AG04450 (cell line): ENCODE measurements around the gene TNFRSF13B. TPM values are rescaled to one million over a fixed set of nuclear protein-coding genes. Genes with fewer than 3 reads are reported as not detected.
"Not testable (repeated sequence)": the region's sequence is repeated elsewhere in the genome, so short reads cannot be mapped to it uniquely, and the experiment has no call there.

Experiments
- CTCF ChIA-PET: fragments of 300-600, 350-600 bp; formaldehyde crosslinking; extraction: SDS; loops from one replicate; lab custom pipeline; 2022; ENCODE audit warnings: antibody characterized with exemption, inconsistent platforms; lab: Charles Lee
- POLR2A ChIA-PET: fragments of 350-600 bp; formaldehyde crosslinking; extraction: SDS; loops from one replicate; lab custom pipeline; 2021; ENCODE audit warnings: antibody characterized with exemption, inconsistent platforms; lab: Yijun Ruan, JAX
- DNase-seq: peaks from one replicate; pipeline ENCODE4 v3.0.0-alpha.2; 2011; ENCODE audit warnings: low read depth, low spot score
- H3K27ac ChIP-seq: one replicate; pipeline ENCODE4 v1.5.1; 2012; ENCODE audit warnings: low read depth, low read length, control low read depth
- H3K27me3 ChIP-seq: one replicate; pipeline ENCODE4 v1.6.0; 2012; ENCODE audit warnings: low read length; ENCODE audit not compliant: control insufficient read depth, insufficient read depth
- H3K4me3 ChIP-seq: 2 replicates; pipeline ENCODE4 v1.5.1; 2011; ENCODE audit warnings: mild to moderate bottlenecking, low read depth, low read length, control low read depth
- H3K9me3 ChIP-seq: 2 replicates; pipeline ENCODE4 v1.5.1; 2012; ENCODE audit warnings: low read length; ENCODE audit not compliant: control insufficient read depth, insufficient read depth
- CTCF ChIP-seq: IDR thresholded peaks from 2 replicates; pipeline ENCODE4 v1.5.1; 2011; ENCODE audit warnings: low read depth, low read length, control low read depth, inconsistent platforms
- polyA plus RNA-seq: library from polyadenylated mRNA; depleted of rRNA; stranded (reverse); fragments of >200 nt; gene quantifications from 2 replicates; pipeline ENCODE4 v1.2.3, GENCODE V29; 2011

The TNFRSF13B gene
- polyA plus RNA-seq, 1 experiment, result not detected

GRCh38 chr17:17015230-17015629 is 43.3 kb upstream of the TNFRSF13B start:
- DNase-seq, result no peak
- Histone ChIP-seq H3K27ac (no peak overlapping the region), H3K27me3 (no peaks in the 10 kb centered on the region), H3K9me3 (no peaks in the 10 kb centered on the region; the same call in 1 of the 2 replicates), H3K4me3 (no peak overlapping the region)
- POLR2A ChIA-PET, result no interaction called here
- CTCF ChIA-PET, result no interaction called here
- no peak for TF ChIP-seq CTCF

- H3K27me3 ChIP-seq, H3K9me3 ChIP-seq, CTCF ChIA-PET, H3K27ac ChIP-seq, H3K4me3 ChIP-seq, POLR2A ChIA-PET, DNase-seq: not testable (repeated sequence)
Measured at GRCh38 chr17:17014748-17015124, 42.8 kb upstream of the TNFRSF13B start.

GRCh38 chr17:17013828-17014747 is 42.2 kb upstream of the TNFRSF13B start:
- H3K4me3 ChIP-seq, DNase-seq, H3K27ac ChIP-seq, POLR2A ChIA-PET, H3K27me3 ChIP-seq, H3K9me3 ChIP-seq, CTCF ChIA-PET: not testable (repeated sequence)

- H3K27me3 ChIP-seq, POLR2A ChIA-PET, H3K9me3 ChIP-seq, H3K4me3 ChIP-seq, H3K27ac ChIP-seq, CTCF ChIA-PET: not testable (repeated sequence)
- DNase-seq, result peak; percentile 15
Measured at GRCh38 chr17:17011043-17011907, 39.4 kb upstream of the TNFRSF13B start.

- CTCF ChIA-PET, H3K4me3 ChIP-seq, DNase-seq, H3K9me3 ChIP-seq, POLR2A ChIA-PET, H3K27me3 ChIP-seq, H3K27ac ChIP-seq: not testable (repeated sequence)
Measured at GRCh38 chr17:17010545-17011034, 38.7 kb upstream of the TNFRSF13B start.

GRCh38 chr17:17009972-17010371 is 38.1 kb upstream of the TNFRSF13B start:
- DNase-seq, H3K27ac ChIP-seq, H3K4me3 ChIP-seq, POLR2A ChIA-PET, H3K27me3 ChIP-seq, H3K9me3 ChIP-seq, CTCF ChIA-PET: not testable (repeated sequence)
- 0 out of 2 replicates have a peak, but pooled peaks have one; percentile 5 for TF ChIP-seq CTCF

GRCh38 chr17:17008621-17009397 is 36.9 kb upstream of the TNFRSF13B start:
- POLR2A ChIA-PET, H3K27ac ChIP-seq, DNase-seq, H3K9me3 ChIP-seq, CTCF ChIA-PET, H3K27me3 ChIP-seq, H3K4me3 ChIP-seq: not testable (repeated sequence)

GRCh38 chr17:17007891-17008290 is 36.0 kb upstream of the TNFRSF13B start:
- H3K9me3 ChIP-seq, DNase-seq, H3K27me3 ChIP-seq, CTCF ChIA-PET, H3K27ac ChIP-seq, H3K4me3 ChIP-seq, POLR2A ChIA-PET: not testable (repeated sequence)

GRCh38 chr17:17004997-17005614 is 33.2 kb upstream of the TNFRSF13B start:
- H3K4me3 ChIP-seq, H3K27ac ChIP-seq, H3K9me3 ChIP-seq, POLR2A ChIA-PET, DNase-seq: not testable (repeated sequence)
- H3K27me3 ChIP-seq, result peaks cover 12% of the 10 kb centered on the region
- CTCF ChIA-PET, result interaction anchor here (1.1 kb wide), 1 partner anchor 7 kb away, joined by 3 read pairs; no protein-coding TSS in a partner anchor
